H1 (cell line): Measurements from ENCODE around the gene WNK3. TPM values are rescaled to one million over a fixed set of nuclear protein-coding genes. Genes with fewer than 3 reads are reported as not detected.

ENCODE experiments used
- CTCF ChIA-PET: fragments of 300-600 bp; sonication (Branson Sonifier 250); formaldehyde crosslinking; loops from one replicate; lab custom pipeline; 2021; ENCODE audit not compliant: partially characterized antibody; lab: Charles Lee
- POLR2A ChIA-PET: fragments of 300-600 bp; sonication (Branson Sonifier 250); formaldehyde crosslinking; loops from one replicate; lab custom pipeline; 2021; ENCODE audit warnings: inconsistent platforms; ENCODE audit not compliant: partially characterized antibody; lab: Charles Lee
- DNase-seq, 2 experiments: peaks; one replicate each; pipeline versions ENCODE4 v3.0.0 to v3.0.0-alpha.2; 2010 to 2022; ENCODE audit warnings: low spot score in 2 of 2, low read depth in 1 of 2, mixed read lengths in 1 of 2
- FAIRE-seq: peaks from 2 replicates; lab custom pipeline; 2011; peaks lifted over from hg19 to GRCh38; lab: Jason Lieb, UNC
- H2AFZ ChIP-seq: 2 replicates; pipeline ENCODE4 v1.8.1; 2012; ENCODE audit warnings: low read length, inconsistent platforms
- H2AK5ac ChIP-seq: 2 replicates; pipeline ENCODE4 v1.6.1; 2013; ENCODE audit warnings: low read depth, low read length
- H2BK120ac ChIP-seq: replicated peaks from 2 replicates; pipeline ENCODE3; 2013; ENCODE audit warnings: low read depth, low read length, inconsistent platforms
- H2BK12ac ChIP-seq: 2 replicates; pipeline ENCODE4 v1.6.1; 2013; ENCODE audit warnings: low read depth, low read length
- H2BK15ac ChIP-seq: 2 replicates; pipeline ENCODE4 v1.6.1; 2013; ENCODE audit warnings: low read length
- H2BK20ac ChIP-seq: 2 replicates; pipeline ENCODE4 v1.6.1; 2013; ENCODE audit warnings: low read length
- H2BK5ac ChIP-seq: 2 replicates; pipeline ENCODE4 v1.6.1; 2013; ENCODE audit warnings: low read depth, low read length
- H3K14ac ChIP-seq: 2 replicates; pipeline ENCODE4 v1.6.1; 2013; ENCODE audit warnings: inconsistent platforms; ENCODE audit not compliant: insufficient read length
- H3K18ac ChIP-seq: 2 replicates; pipeline ENCODE4 v1.6.1; 2013; ENCODE audit warnings: low read length; ENCODE audit errors: extremely low read depth
- H3K23ac ChIP-seq: 2 replicates; pipeline ENCODE4 v1.6.1; 2013; ENCODE audit warnings: inconsistent platforms; ENCODE audit not compliant: insufficient read length
- H3K23me2 ChIP-seq: 2 replicates; pipeline ENCODE4 v1.6.1; 2013; ENCODE audit warnings: low read depth, low read length
- H3K27ac ChIP-seq: 2 replicates; pipeline ENCODE4 v1.6.1; 2011; ENCODE audit warnings: low read depth, low read length, inconsistent platforms
- H3K27me3 ChIP-seq, 4 experiments: replicated peaks in 1 of 4; 1 replicate in 1 of 4; 2 replicates in 3 of 4; pipeline versions ENCODE4 v1.6.1 to v1.8.1; 2011 to 2013; ENCODE audit warnings: low read length in 3 of 4, mild to moderate bottlenecking in 3 of 4, inconsistent platforms in 2 of 4, mixed read lengths in 2 of 4, moderate library complexity in 1 of 4; ENCODE audit not compliant: control insufficient read depth in 3 of 4, insufficient read depth in 3 of 4; ENCODE audit errors: extremely low read depth in 1 of 4
- H3K36me3 ChIP-seq, 4 experiments: 2 replicates each; pipeline versions ENCODE4 v1.6.1 to v1.8.1; 2011 to 2013; ENCODE audit warnings: mild to moderate bottlenecking in 4 of 4, low read length in 3 of 4, moderate library complexity in 2 of 4, control low read depth in 1 of 4, inconsistent platforms in 1 of 4; ENCODE audit not compliant: insufficient read depth in 4 of 4, control insufficient read depth in 2 of 4
- H3K4ac ChIP-seq: replicated peaks from 2 replicates; pipeline ENCODE3; 2013; ENCODE audit warnings: low read length, low read depth, mixed read lengths, inconsistent platforms; ENCODE audit not compliant: insufficient read length
- H3K4me1 ChIP-seq, 4 experiments: replicated peaks in 1 of 4; 1 replicate in 1 of 4; 2 replicates in 3 of 4; pipeline versions ENCODE4 v1.6.1 to v1.8.1; 2011 to 2013; ENCODE audit warnings: low read length in 3 of 4, inconsistent platforms in 2 of 4, mixed read lengths in 1 of 4; ENCODE audit not compliant: insufficient read depth in 4 of 4, control insufficient read depth in 3 of 4
- H3K4me2 ChIP-seq, 2 experiments: 2 replicates each; pipeline versions ENCODE4 v1.6.1 to v1.8.1; 2011 to 2013; ENCODE audit warnings: low read depth in 2 of 2, low read length in 2 of 2, control low read depth in 1 of 2, inconsistent platforms in 1 of 2, mild to moderate bottlenecking in 1 of 2; ENCODE audit not compliant: insufficient read depth in 1 of 2
- H3K4me3 ChIP-seq, 4 experiments: fragments of 200-600, 300-600 bp in 1 of 4; sonication (generic), shearing (Covaris generic), sonication (Bioruptor Twin) in 1 of 4; 2 replicates each; pipeline versions ENCODE4 v1.5.1 to v1.8.1; 2011 to 2016; ENCODE audit warnings: low read length in 4 of 4, low read depth in 3 of 4, control low read depth in 2 of 4, inconsistent platforms in 2 of 4, mild to moderate bottlenecking in 2 of 4, mixed read lengths in 1 of 4, moderate library complexity in 1 of 4; ENCODE audit not compliant: insufficient read depth in 2 of 4; ENCODE audit errors: extremely low read depth in 1 of 4
- H3K56ac ChIP-seq: replicated peaks from 2 replicates; pipeline ENCODE3; 2013; ENCODE audit warnings: low read depth, mild to moderate bottlenecking, mixed read lengths, low read length, inconsistent platforms; ENCODE audit not compliant: insufficient read length
- H3K79me1 ChIP-seq: 2 replicates; pipeline ENCODE4 v1.6.1; 2013; ENCODE audit warnings: low read depth, low read length, control low read depth
- H3K79me2 ChIP-seq, 2 experiments: 2 replicates each; pipeline versions ENCODE4 v1.6.1 to v1.8.1; 2012 to 2013; ENCODE audit warnings: low read length in 2 of 2, mild to moderate bottlenecking in 2 of 2, inconsistent platforms in 1 of 2; ENCODE audit not compliant: insufficient read depth in 2 of 2, control insufficient read depth in 1 of 2
- H3K9ac ChIP-seq, 4 experiments: replicated peaks in 1 of 4; 1 replicate in 1 of 4; 2 replicates in 3 of 4; pipeline versions ENCODE4 v1.6.1 to v1.8.1; 2011 to 2013; ENCODE audit warnings: low read depth in 3 of 4, low read length in 3 of 4, control low read depth in 2 of 4, mild to moderate bottlenecking in 2 of 4, moderate library complexity in 2 of 4, inconsistent platforms in 1 of 4; ENCODE audit errors: extremely low read depth in 1 of 4
- H3K9me3 ChIP-seq, 2 experiments: 2 replicates each; pipeline versions ENCODE4 v1.6.1 to v1.8.1; 2012 to 2013; ENCODE audit warnings: mild to moderate bottlenecking in 2 of 2, moderate library complexity in 2 of 2, control low read depth in 1 of 2, inconsistent platforms in 1 of 2, low read depth in 1 of 2, low read length in 1 of 2, mixed read lengths in 1 of 2; ENCODE audit not compliant: insufficient read depth in 2 of 2
- H4K20me1 ChIP-seq, 2 experiments: replicated peaks in 1 of 2; 2 replicates each; pipeline versions ENCODE3 to v1.8.1; 2011 to 2013; ENCODE audit warnings: inconsistent platforms in 2 of 2, low read length in 2 of 2, mild to moderate bottlenecking in 1 of 2; ENCODE audit not compliant: insufficient read depth in 2 of 2, control insufficient read depth in 1 of 2
- H4K5ac ChIP-seq: 2 replicates; pipeline ENCODE4 v1.6.1; 2013; ENCODE audit warnings: low read length, low read depth, mixed read lengths, inconsistent platforms; ENCODE audit not compliant: insufficient read length
- H4K8ac ChIP-seq: 2 replicates; pipeline ENCODE4 v1.8.0; 2013; ENCODE audit warnings: mild to moderate bottlenecking, moderate library complexity, low read length, inconsistent platforms; ENCODE audit not compliant: insufficient read depth; ENCODE audit errors: extremely low read depth
- H4K91ac ChIP-seq: replicated peaks from 2 replicates; pipeline ENCODE3; 2013; ENCODE audit warnings: low read length, mixed read lengths, inconsistent platforms; ENCODE audit not compliant: insufficient read length
- BRCA1 ChIP-seq: IDR thresholded peaks from 2 replicates; pipeline ENCODE4 v1.6.1; 2012; ENCODE audit warnings: low read depth, low read length, improper control_type of control experiment
- CREB1 ChIP-seq: IDR thresholded peaks from 2 replicates; pipeline ENCODE4 v1.6.1; 2012; ENCODE audit warnings: inconsistent platforms
- HDAC2 ChIP-seq, 2 experiments: fragments of 300-600 bp in 1 of 2; sonication (generic) in 1 of 2; IDR thresholded peaks; 2 replicates each; pipeline ENCODE4 v1.6.1; 2011 to 2012; ENCODE audit warnings: low read depth in 2 of 2, low read length in 2 of 2, mild to moderate bottlenecking in 2 of 2, moderate library complexity in 2 of 2, borderline replicate concordance in 1 of 2, inconsistent platforms in 1 of 2
- RBBP5 ChIP-seq: IDR thresholded peaks from 2 replicates; pipeline ENCODE4 v1.7.1; 2012; ENCODE audit warnings: low read depth, mild to moderate bottlenecking, inconsistent platforms, low read length, moderate library complexity, borderline replicate concordance
- RNF2 ChIP-seq: fragments of 200-900, 300-1000 bp; sonication (generic); IDR thresholded peaks from 2 replicates; pipeline ENCODE4 v1.7.1; 2016; ENCODE audit warnings: borderline replicate concordance, low read depth, mild to moderate bottlenecking, antibody characterized with exemption, low read length; ENCODE audit not compliant: poor library complexity, severe bottlenecking; ENCODE audit errors: missing control alignments
- SUZ12 ChIP-seq: fragments of 200-600 bp; sonication (generic); IDR thresholded peaks from 2 replicates; pipeline ENCODE4 v1.6.1; 2012; ENCODE audit warnings: mild to moderate bottlenecking, inconsistent platforms, low read length, moderate library complexity, mixed read lengths
- WGBS, 2 experiments: shearing (Covaris generic) in 1 of 2; methylation state at CpG; one replicate each; pipeline versions ENCODE4 v1.1.6 to v1.1.7; 2013 to 2015; ENCODE audit warnings: low lambda C conversion rate in 2 of 2, mixed read lengths in 2 of 2, inconsistent platforms in 1 of 2, low coverage in 1 of 2, missing lambda C conversion rate in 1 of 2; ENCODE audit not compliant: insufficient replicate concordance in 2 of 2, insufficient coverage in 1 of 2, insufficient read length in 1 of 2; ENCODE audit errors: extremely low coverage in 1 of 2, missing lambda C conversion rate in 1 of 2; 5-methylcytosine and 5-hydroxymethylcytosine counted together
- polyA plus RNA-seq, 7 experiments: library from polyadenylated mRNA; depleted of rRNA in 3 of 7; stranded (reverse) in 5 of 7; unstranded in 2 of 7; fragments of >200 nt in 5 of 7; fragments of 200-250 nt in 2 of 7; gene quantifications; 1 replicate in 5 of 7; 2 replicates in 1 of 7; 4 replicates in 1 of 7; pipeline versions ENCODE4 v1.2.1 to v1.2.3, GENCODE V29; 2011 to 2013; ENCODE audit warnings: missing spikeins in 2 of 7, mixed read lengths in 2 of 7
- total RNA-seq: library from RNA; stranded (reverse); fragmentation: NEBNext Ultra II Directional; extraction: Animal tissue kit (Norgen Biotek cat#: 25700); gene quantifications from 2 replicates; pipeline ENCODE4 v1.2.1, GENCODE V29; 2021
- TF ChIP-seq, protein P1 (sequence below): IDR thresholded peaks from 2 replicates; pipeline ENCODE4 v1.6.1; 2012; ENCODE audit warnings: low read length, inconsistent platforms
- TF ChIP-seq, protein P2 (sequence below): IDR thresholded peaks from 2 replicates; pipeline ENCODE4 v1.6.1; 2011; ENCODE audit warnings: low read length, improper control_type of control experiment

WNK3 gene
- total and polyA plus RNA-seq, 2 of the 8 experiments (the other 6 are each of a cell fraction or from before 2014, with no cell fraction given): 5.5 to 37.5 TPM

DNA sequence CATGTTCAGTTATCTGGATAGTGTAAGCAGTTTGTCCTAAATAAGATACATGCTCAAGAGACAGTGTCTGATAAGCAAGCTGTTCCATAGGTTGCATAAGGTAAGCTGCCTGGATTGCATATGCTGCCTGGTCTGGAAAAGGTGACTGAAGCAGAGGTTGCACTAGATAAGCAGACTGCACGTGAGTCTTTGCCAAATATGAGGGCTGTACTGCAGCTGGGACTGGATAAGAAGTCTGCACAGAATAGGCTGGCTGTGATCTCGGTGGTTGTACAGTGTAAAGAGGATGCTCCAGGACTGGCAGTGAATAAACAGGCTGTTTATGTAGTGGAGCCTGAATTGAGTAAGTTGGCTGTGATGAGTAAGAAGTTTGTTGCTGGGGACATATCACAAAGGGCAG lies 68.9 kb downstream of the WNK3 start:
- Histone ChIP-seq H3K36me3 (peaks cover 0 to 21% (median 7%) of the 10 kb centered on the region in 4 experiments; a peak in 6 of 8 replicates), H2BK120ac (no peak overlapping the region), H2AK5ac (no peak overlapping the region), H3K27ac (no peak overlapping the region), H3K9ac (no peak overlapping the region), H4K8ac (no peak overlapping the region), H3K79me1 (no peaks in the 10 kb centered on the region), H3K4me3 (no peak overlapping the region), H3K4me2 (no peak overlapping the region), H2BK20ac (no peak overlapping the region), H2BK12ac (no peak overlapping the region), H2BK15ac (no peak overlapping the region), H3K18ac (no peak overlapping the region), H3K79me2 (no peaks in the 10 kb centered on the region), H3K9me3 (no peaks in the 10 kb centered on the region), H3K14ac (no peak overlapping the region), H2BK5ac (no peak overlapping the region), H4K5ac (no peak overlapping the region), H3K27me3 (no peaks in the 10 kb centered on the region; a peak in 1 of 7 replicates), H3K23me2 (no peaks in the 10 kb centered on the region), H3K4me1 (no peaks in the 10 kb centered on the region), H3K4ac (no peak overlapping the region), H4K91ac (no peak overlapping the region), H4K20me1 (no peaks in the 10 kb centered on the region), H3K23ac (no peak overlapping the region), H2AFZ (no peak overlapping the region), H3K56ac (no peak overlapping the region)
- FAIRE-seq: no peak
- CTCF ChIA-PET: no interaction called here
- WGBS, 2 experiments: 91% methylated on average over 2 of the region's 2 CpGs; no CpG with 5 or more reads in 1 of the 2 experiments
- no peak for DNase-seq
- POLR2A ChIA-PET: no interaction called here
- TF ChIP-seq, protein P1, sequence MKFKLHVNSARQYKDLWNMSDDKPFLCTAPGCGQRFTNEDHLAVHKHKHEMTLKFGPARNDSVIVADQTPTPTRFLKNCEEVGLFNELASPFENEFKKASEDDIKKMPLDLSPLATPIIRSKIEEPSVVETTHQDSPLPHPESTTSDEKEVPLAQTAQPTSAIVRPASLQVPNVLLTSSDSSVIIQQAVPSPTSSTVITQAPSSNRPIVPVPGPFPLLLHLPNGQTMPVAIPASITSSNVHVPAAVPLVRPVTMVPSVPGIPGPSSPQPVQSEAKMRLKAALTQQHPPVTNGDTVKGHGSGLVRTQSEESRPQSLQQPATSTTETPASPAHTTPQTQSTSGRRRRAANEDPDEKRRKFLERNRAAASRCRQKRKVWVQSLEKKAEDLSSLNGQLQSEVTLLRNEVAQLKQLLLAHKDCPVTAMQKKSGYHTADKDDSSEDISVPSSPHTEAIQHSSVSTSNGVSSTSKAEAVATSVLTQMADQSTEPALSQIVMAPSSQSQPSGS: no peak
- TF ChIP-seq SUZ12: no peak
- no peak for TF ChIP-seq RBBP5
- TF ChIP-seq RNF2: no peak
- no peak for TF ChIP-seq CREB1
- TF ChIP-seq, protein P2, sequence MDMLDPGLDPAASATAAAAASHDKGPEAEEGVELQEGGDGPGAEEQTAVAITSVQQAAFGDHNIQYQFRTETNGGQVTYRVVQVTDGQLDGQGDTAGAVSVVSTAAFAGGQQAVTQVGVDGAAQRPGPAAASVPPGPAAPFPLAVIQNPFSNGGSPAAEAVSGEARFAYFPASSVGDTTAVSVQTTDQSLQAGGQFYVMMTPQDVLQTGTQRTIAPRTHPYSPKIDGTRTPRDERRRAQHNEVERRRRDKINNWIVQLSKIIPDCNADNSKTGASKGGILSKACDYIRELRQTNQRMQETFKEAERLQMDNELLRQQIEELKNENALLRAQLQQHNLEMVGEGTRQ: no peak
- no peak for TF ChIP-seq HDAC2 (IDR thresholded peaks at IDR 0.05; ENCODE audit: borderline replicate concordance in 1 of 2, low read depth in 2 of 2, low read length in 2 of 2)
- TF ChIP-seq BRCA1: no peak
